22Rv1 (cell line): Measurements from ENCODE around the gene NEK11.

Experiments
- CTCF ChIP-seq: fragments of 450-650 bp; IDR thresholded peaks from 2 replicates; pipeline ENCODE4 v1.5.1; 2017; ENCODE audit warnings: mild to moderate bottlenecking
- ZFX ChIP-seq: fragments of 450-650 bp; IDR thresholded peaks from 2 replicates; pipeline ENCODE4 v1.6.1; 2017; ENCODE audit warnings: antibody characterized with exemption, borderline replicate concordance

GRCh38 chr3:131390331-131390730, 363.7 kb downstream of the NEK11 start:
- TF ChIP-seq CTCF = no peak
- TF ChIP-seq ZFX = no peak
